ENCODE results near the gene PTPRM. TPM values are rescaled to one million over a fixed set of nuclear protein-coding genes. Genes with fewer than 3 reads are reported as not detected.

PTPRM gene
- total RNA-seq, 1 donor: 84.7 TPM

- H4K20me1 ChIP-seq (ENCODE audit: insufficient read depth, low read length): peaks cover 3% of the 10 kb centered on the region
- H3K4me3 ChIP-seq (ENCODE audit: insufficient read depth, low read length): no peak overlapping the region
- no peak overlapping the region for H3K4me2 ChIP-seq (ENCODE audit: insufficient read depth, low read length)
- H2AFZ ChIP-seq (ENCODE audit: low read length): no peak overlapping the region
- no peaks in the 10 kb centered on the region for H3K4me1 ChIP-seq (ENCODE audit: insufficient read depth, low read length)
- peaks cover 7% of the 10 kb centered on the region for H3K79me2 ChIP-seq (ENCODE audit: insufficient read depth, low read length)
- no peaks in the 10 kb centered on the region for H3K27me3 ChIP-seq (ENCODE audit: insufficient read depth, low read length)
- no peak for TF ChIP-seq CTCF (IDR thresholded peaks at IDR 0.05; ENCODE audit: extremely low read depth, low read depth, low read length)
- no peak overlapping the region for H3K27ac ChIP-seq (ENCODE audit: low read depth, low read length)
- H3K36me3 ChIP-seq (ENCODE audit: insufficient read depth, low read length): no peaks in the 10 kb centered on the region
- H3K9me3 ChIP-seq (ENCODE audit: low read depth, low read length): no peaks in the 10 kb centered on the region
- no peak for DNase-seq (ENCODE audit: insufficient read length, low spot score, missing footprints)
Measured at GRCh38 chr18:7681298-7681697, 114.2 kb downstream of the PTPRM start.

GRCh38 chr18:7682321-7682720 lies 115.2 kb downstream of the PTPRM start:
- no peaks in the 10 kb centered on the region for H3K27me3 ChIP-seq (ENCODE audit: insufficient read depth, low read length)
- H3K36me3 ChIP-seq (ENCODE audit: insufficient read depth, low read length): no peaks in the 10 kb centered on the region
- TF ChIP-seq CTCF (IDR thresholded peaks at IDR 0.05; ENCODE audit: extremely low read depth, low read depth, low read length): no peak
- H3K4me3 ChIP-seq (ENCODE audit: insufficient read depth, low read length): no peak overlapping the region
- H3K4me1 ChIP-seq (ENCODE audit: insufficient read depth, low read length): no peaks in the 10 kb centered on the region
- H2AFZ ChIP-seq (ENCODE audit: low read length): no peak overlapping the region
- H3K27ac ChIP-seq (ENCODE audit: low read depth, low read length): no peak overlapping the region
- no peak for DNase-seq (ENCODE audit: insufficient read length, low spot score, missing footprints)
- H3K79me2 ChIP-seq (ENCODE audit: insufficient read depth, low read length): peaks cover 7% of the 10 kb centered on the region
- no peaks in the 10 kb centered on the region for H3K9me3 ChIP-seq (ENCODE audit: low read depth, low read length)
- peaks cover 3% of the 10 kb centered on the region for H4K20me1 ChIP-seq (ENCODE audit: insufficient read depth, low read length)
- no peak overlapping the region for H3K4me2 ChIP-seq (ENCODE audit: insufficient read depth, low read length)

- H2AFZ ChIP-seq (ENCODE audit: low read length): no peak overlapping the region
- no peak overlapping the region for H3K4me3 ChIP-seq (ENCODE audit: insufficient read depth, low read length)
- DNase-seq (ENCODE audit: insufficient read length, low spot score, missing footprints): no peak
- no peak overlapping the region for H3K4me2 ChIP-seq (ENCODE audit: insufficient read depth, low read length)
- H3K36me3 ChIP-seq (ENCODE audit: insufficient read depth, low read length): no peaks in the 10 kb centered on the region
- H3K4me1 ChIP-seq (ENCODE audit: insufficient read depth, low read length): no peaks in the 10 kb centered on the region
- no peak for TF ChIP-seq CTCF (IDR thresholded peaks at IDR 0.05; ENCODE audit: extremely low read depth, low read depth, low read length)
- peaks cover 7% of the 10 kb centered on the region for H3K79me2 ChIP-seq (ENCODE audit: insufficient read depth, low read length)
- H4K20me1 ChIP-seq (ENCODE audit: insufficient read depth, low read length): peaks cover 3% of the 10 kb centered on the region
- no peaks in the 10 kb centered on the region for H3K27me3 ChIP-seq (ENCODE audit: insufficient read depth, low read length)
- H3K9me3 ChIP-seq (ENCODE audit: low read depth, low read length): no peaks in the 10 kb centered on the region
- H3K27ac ChIP-seq (ENCODE audit: low read depth, low read length): no peak overlapping the region
Measured at GRCh38 chr18:7683753-7684152, 116.6 kb downstream of the PTPRM start.

GRCh38 chr18:7684357-7684756 lies 117.2 kb downstream of the PTPRM start:
- no peak for TF ChIP-seq CTCF (IDR thresholded peaks at IDR 0.05; ENCODE audit: extremely low read depth, low read depth, low read length)
- DNase-seq (ENCODE audit: insufficient read length, low spot score, missing footprints): no peak
- Histone ChIP-seq H4K20me1 (ENCODE audit: insufficient read depth, low read length) (peaks cover 3% of the 10 kb centered on the region), H3K4me2 (ENCODE audit: insufficient read depth, low read length) (no peak overlapping the region), H3K9me3 (ENCODE audit: low read depth, low read length) (no peaks in the 10 kb centered on the region), H3K36me3 (ENCODE audit: insufficient read depth, low read length) (no peaks in the 10 kb centered on the region), H3K27ac (ENCODE audit: low read depth, low read length) (no peak overlapping the region), H3K4me3 (ENCODE audit: insufficient read depth, low read length) (no peak overlapping the region), H3K4me1 (ENCODE audit: insufficient read depth, low read length) (no peaks in the 10 kb centered on the region), H3K79me2 (ENCODE audit: insufficient read depth, low read length) (peaks cover 7% of the 10 kb centered on the region), H2AFZ (ENCODE audit: low read length) (no peak overlapping the region), H3K27me3 (ENCODE audit: insufficient read depth, low read length) (no peaks in the 10 kb centered on the region)

All from osteoblast (primary cell).